H9 (cell line): ENCODE results near the gene APPL2. TPM values are rescaled to one million over a fixed set of nuclear protein-coding genes. Genes with fewer than 3 reads are reported as not detected.

Experiments
- DNase-seq: peaks from one replicate; pipeline ENCODE4 v3.0.0-alpha.2; 2017
- H2AFZ ChIP-seq: one replicate; pipeline ENCODE4 v1.6.1; 2013; ENCODE audit warnings: mild to moderate bottlenecking, low read length, control low read depth, moderate library complexity
- H2AK5ac ChIP-seq: 2 replicates; pipeline ENCODE4 v1.6.1; 2013; ENCODE audit warnings: low read length, control low read depth, mixed read lengths; ENCODE audit not compliant: insufficient read length
- H2BK120ac ChIP-seq: one replicate; pipeline ENCODE4 v1.6.1; 2013; ENCODE audit warnings: low read depth, mild to moderate bottlenecking, low read length, control low read depth, inconsistent platforms; ENCODE audit not compliant: poor library complexity, severe bottlenecking
- H2BK12ac ChIP-seq: 2 replicates; pipeline ENCODE4 v1.6.1; 2013; ENCODE audit warnings: low read length, control low read depth, mixed read lengths, low read depth; ENCODE audit not compliant: insufficient read length
- H2BK15ac ChIP-seq: 2 replicates; pipeline ENCODE4 v1.6.1; 2013; ENCODE audit warnings: low read depth, low read length, control low read depth
- H2BK20ac ChIP-seq: one replicate; pipeline ENCODE4 v1.6.1; 2013; ENCODE audit warnings: low read depth, mild to moderate bottlenecking, low read length, control low read depth, inconsistent platforms; ENCODE audit not compliant: poor library complexity, severe bottlenecking
- H2BK5ac ChIP-seq: 2 replicates; pipeline ENCODE4 v1.6.1; 2013; ENCODE audit warnings: low read length, control low read depth, mixed read lengths; ENCODE audit not compliant: insufficient read length
- H3K14ac ChIP-seq: 2 replicates; pipeline ENCODE4 v1.6.1; 2013; ENCODE audit warnings: low read length, control low read depth; ENCODE audit not compliant: insufficient read depth
- H3K18ac ChIP-seq: 2 replicates; pipeline ENCODE4 v1.6.1; 2013; ENCODE audit warnings: low read depth, mild to moderate bottlenecking, mixed read lengths, low read length, control low read depth; ENCODE audit not compliant: insufficient read length
- H3K23ac ChIP-seq: 2 replicates; pipeline ENCODE4 v1.6.1; 2013; ENCODE audit warnings: low read length, control low read depth, mixed read lengths, low read depth; ENCODE audit not compliant: insufficient read length
- H3K23me2 ChIP-seq: 2 replicates; pipeline ENCODE4 v1.6.1; 2013; ENCODE audit warnings: low read depth, mild to moderate bottlenecking, mixed read lengths, low read length, control low read depth; ENCODE audit not compliant: insufficient read length, poor library complexity, severe bottlenecking
- H3K27ac ChIP-seq: 2 replicates; pipeline ENCODE4 v1.5.1; 2013; ENCODE audit warnings: low read length, control low read depth, mixed read lengths, low read depth; ENCODE audit not compliant: insufficient read length
- H3K27me3 ChIP-seq: 2 replicates; pipeline ENCODE4 v1.6.1; 2013; ENCODE audit warnings: low read length, control low read depth, inconsistent platforms; ENCODE audit not compliant: insufficient read depth
- H3K4ac ChIP-seq: 2 replicates; pipeline ENCODE4 v1.6.1; 2013; ENCODE audit warnings: low read depth, mild to moderate bottlenecking, control low read depth, inconsistent platforms, low read length, moderate library complexity
- H3K4me1 ChIP-seq: 2 replicates; pipeline ENCODE4 v1.6.1; 2013; ENCODE audit warnings: low read length, control low read depth, inconsistent platforms; ENCODE audit not compliant: insufficient read depth
- H3K4me2 ChIP-seq: 2 replicates; pipeline ENCODE4 v1.6.1; 2013; ENCODE audit warnings: low read length, control low read depth, mixed read lengths; ENCODE audit not compliant: insufficient read length, insufficient read depth
- H3K56ac ChIP-seq: 2 replicates; pipeline ENCODE4 v1.6.1; 2013; ENCODE audit warnings: low read depth, mild to moderate bottlenecking, mixed read lengths, low read length, control low read depth; ENCODE audit not compliant: insufficient read length
- H3K79me1 ChIP-seq: 2 replicates; pipeline ENCODE4 v1.6.1; 2013; ENCODE audit warnings: low read depth, mild to moderate bottlenecking, moderate library complexity, low read length, control low read depth, inconsistent platforms; ENCODE audit not compliant: insufficient read depth, poor library complexity, severe bottlenecking
- H3K79me2 ChIP-seq: 2 replicates; pipeline ENCODE4 v1.6.1; 2013; ENCODE audit warnings: low read length, control low read depth, inconsistent platforms; ENCODE audit not compliant: insufficient read depth
- H3K9ac ChIP-seq: 2 replicates; pipeline ENCODE4 v1.6.1; 2013; ENCODE audit warnings: low read length, control low read depth, mixed read lengths; ENCODE audit not compliant: insufficient read length; ENCODE audit errors: extremely low read depth
- H3K9me3 ChIP-seq: one replicate; pipeline ENCODE4 v1.6.1; 2013; ENCODE audit warnings: low read depth, low read length, inconsistent platforms; ENCODE audit not compliant: control insufficient read depth
- H3T11ph ChIP-seq: one replicate; pipeline ENCODE4 v1.6.1; 2013; ENCODE audit warnings: mild to moderate bottlenecking, low read length, control low read depth, inconsistent platforms
- H4K20me1 ChIP-seq: one replicate; pipeline ENCODE4 v1.6.1; 2013; ENCODE audit not compliant: control insufficient read depth, insufficient read length, insufficient read depth
- H4K5ac ChIP-seq: 2 replicates; pipeline ENCODE4 v1.6.1; 2013; ENCODE audit warnings: low read depth, mild to moderate bottlenecking, mixed read lengths, low read length, control low read depth; ENCODE audit not compliant: insufficient read length
- H4K8ac ChIP-seq: replicated peaks from 2 replicates; pipeline ENCODE4 v1.6.1; 2013; ENCODE audit warnings: low read length, control low read depth, mixed read lengths, low read depth; ENCODE audit not compliant: insufficient read length
- H4K91ac ChIP-seq: 2 replicates; pipeline ENCODE4 v1.6.1; 2013; ENCODE audit warnings: low read depth, mild to moderate bottlenecking, moderate library complexity, mixed read lengths, low read length, control low read depth; ENCODE audit not compliant: insufficient read length
- H3K27ac Mint-ChIP-seq, 3 experiments: 2 replicates in 2 of 3; 3 replicates in 1 of 3; pipeline ENCODE4 v1.8.0; 2020 to 2021; ENCODE audit warnings: mixed read lengths in 3 of 3, mild to moderate bottlenecking in 1 of 3, moderate library complexity in 1 of 3
- H3K27me3 Mint-ChIP-seq: 2 replicates; pipeline ENCODE4 v1.8.0; 2021; ENCODE audit warnings: low read depth, mild to moderate bottlenecking, moderate library complexity, mixed read lengths
- H3K36me3 Mint-ChIP-seq, 3 experiments: 2 replicates in 2 of 3; 3 replicates in 1 of 3; pipeline ENCODE4 v1.8.0; 2020 to 2021; ENCODE audit warnings: low read depth in 3 of 3, mixed read lengths in 3 of 3; ENCODE audit not compliant: insufficient read depth in 1 of 3
- H3K4me1 Mint-ChIP-seq, 2 experiments: 2 replicates each; pipeline ENCODE4 v1.8.0; 2020; ENCODE audit warnings: mixed read lengths in 2 of 2
- H3K4me3 Mint-ChIP-seq, 2 experiments: 2 replicates in 1 of 2; 3 replicates in 1 of 2; pipeline ENCODE4 v1.8.0; 2020 to 2021; ENCODE audit warnings: mild to moderate bottlenecking in 2 of 2, mixed read lengths in 2 of 2, moderate library complexity in 1 of 2
- H3K9me3 Mint-ChIP-seq, 2 experiments: 2 replicates in 1 of 2; 3 replicates in 1 of 2; pipeline ENCODE4 v1.8.0; 2020; ENCODE audit warnings: mild to moderate bottlenecking in 2 of 2, mixed read lengths in 2 of 2, moderate library complexity in 1 of 2
- CTCF ChIP-seq: fragments of 200-600 bp; sonication (generic); conservative IDR thresholded peaks from 3 replicates; pipeline ENCODE4 v1.8.0; 2021; ENCODE audit warnings: antibody characterized with exemption, mild to moderate bottlenecking
- WGBS: extraction: QIAGEN DNeasy Blood & Tissue Kit; methylation state at CpG from one replicate; pipeline ENCODE4 v1.1.7; 2013; ENCODE audit warnings: missing lambda C conversion rate, low lambda C conversion rate, mixed read lengths; ENCODE audit not compliant: insufficient read length; ENCODE audit errors: extremely low coverage; 5-methylcytosine and 5-hydroxymethylcytosine counted together
- total RNA-seq: library from RNA; stranded (reverse); gene quantifications from 2 replicates; pipeline ENCODE4 v1.2.1, GENCODE V29; 2021

The APPL2 gene
- total RNA-seq, 1 experiment from 2014 or later = 18.5 TPM

DNA sequence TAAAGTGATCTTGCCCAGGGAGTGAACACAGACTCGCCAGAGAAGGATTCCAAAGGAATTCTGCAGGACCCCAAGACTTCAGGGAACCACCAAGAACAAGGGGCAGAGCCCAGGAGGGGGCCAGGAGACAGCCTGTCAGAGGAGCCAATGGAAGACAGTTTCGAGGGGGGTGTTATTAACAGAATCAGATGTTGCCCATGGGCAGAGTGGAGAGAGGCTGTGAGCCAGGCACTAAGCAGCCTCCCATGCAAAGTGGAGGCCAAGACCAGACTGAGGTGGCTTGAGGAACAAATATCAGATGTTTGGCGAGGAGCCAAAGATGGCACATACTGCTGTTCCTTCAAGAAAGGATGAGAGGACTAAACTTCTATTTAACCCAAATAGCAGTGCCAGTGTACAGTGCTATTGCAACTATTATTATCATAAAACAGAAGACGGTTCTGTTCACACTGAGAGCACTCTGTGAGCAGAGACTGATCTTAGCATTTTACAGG, 12.6 kb downstream of the APPL2 start:
- H3K56ac ChIP-seq = no peak overlapping the region
- peak overlapping the region in 2 of 3 experiments; percentile 15 to 51; a peak in 2 of 7 replicates for H3K27ac Mint-ChIP-seq

More for the DNA sequence above, 12.6 kb downstream of the APPL2 start:
- H4K5ac ChIP-seq = no peak overlapping the region
- no peak overlapping the region for H2BK12ac ChIP-seq
- H2AK5ac ChIP-seq = no peak overlapping the region
- H2BK5ac ChIP-seq = no peak overlapping the region
- H3T11ph ChIP-seq = no peak overlapping the region
- H2AFZ ChIP-seq = no peak overlapping the region
- no peak overlapping the region for H3K27ac ChIP-seq
- no peaks in the 10 kb centered on the region for H4K20me1 ChIP-seq
- DNase-seq = no peak
- no peaks in the 10 kb centered on the region for H3K23me2 ChIP-seq
- H3K36me3 Mint-ChIP-seq = peaks cover 7 to 27% (median 20%) of the 10 kb centered on the region in 3 experiments; a peak in 6 of 7 replicates
- no peak overlapping the region for H3K4ac ChIP-seq
- H3K9me3 Mint-ChIP-seq = no peaks in the 10 kb centered on the region
- H3K79me2 ChIP-seq = no peaks in the 10 kb centered on the region
- H3K23ac ChIP-seq = no peak overlapping the region
- no peak overlapping the region for H3K9ac ChIP-seq
- WGBS = no CpG with 5 or more reads among the region's 4 CpGs
- H3K4me1 Mint-ChIP-seq = peaks cover 6 to 11% of the 10 kb centered on the region in 2 experiments
- H3K14ac ChIP-seq = no peak overlapping the region
- H3K18ac ChIP-seq = no peak overlapping the region
- H3K4me1 ChIP-seq = no peaks in the 10 kb centered on the region
- H3K27me3 Mint-ChIP-seq = no peaks in the 10 kb centered on the region
- no peak overlapping the region for H2BK120ac ChIP-seq
- H3K27me3 ChIP-seq = no peaks in the 10 kb centered on the region
- H4K91ac ChIP-seq = no peak overlapping the region
- H3K9me3 ChIP-seq = no peaks in the 10 kb centered on the region
- H2BK15ac ChIP-seq = no peak overlapping the region
- H3K4me3 Mint-ChIP-seq = no peak overlapping the region
- no peak for TF ChIP-seq CTCF
- no peaks in the 10 kb centered on the region for H3K79me1 ChIP-seq
- no peak overlapping the region for H4K8ac ChIP-seq
- no peak overlapping the region for H2BK20ac ChIP-seq
- H3K4me2 ChIP-seq = no peak overlapping the region
